Fibroblast of skin of right quadriceps (primary cell): Measurements from ENCODE around the gene LMO3.
"Not testable (repeated sequence)": the region's sequence is repeated elsewhere in the genome, so short reads cannot be mapped to it uniquely, and the experiment has no call there.

ENCODE experiments used
- DNase-seq: peaks from one replicate; pipeline ENCODE4 v3.0.0-alpha.2; 2013

The LMO3 gene

GRCh38 chr12:16537652-16538051, 68.3 kb downstream of the LMO3 start:
- not testable (repeated sequence) for DNase-seq

GRCh38 chr12:16531621-16532020, 74.3 kb downstream of the LMO3 start:
- no peak for DNase-seq

GRCh38 chr12:16530268-16530850, 75.6 kb downstream of the LMO3 start:
- no peak for DNase-seq

GRCh38 chr12:16526693-16527092, 79.3 kb downstream of the LMO3 start:
- DNase-seq: peak; percentile 77

DNA sequence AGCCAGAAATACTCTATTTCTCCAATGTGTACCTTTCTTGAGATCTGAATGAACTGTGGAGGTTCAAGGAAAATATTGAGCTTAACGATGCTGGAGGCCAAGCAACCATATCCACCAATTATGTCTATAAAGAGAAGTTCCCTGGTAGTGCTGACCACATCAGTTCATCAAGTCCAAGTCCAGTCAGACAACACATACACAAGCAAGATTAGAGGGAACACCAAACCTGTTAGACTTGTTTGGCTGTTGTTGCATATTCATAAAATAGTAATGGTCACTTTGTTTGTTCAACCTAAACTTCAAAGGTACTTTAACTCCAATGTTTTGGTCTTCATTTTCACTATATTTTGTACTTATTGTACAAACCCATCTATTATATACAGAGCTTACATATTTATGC, 81.6 kb downstream of the LMO3 start:
- DNase-seq: no peak

DNA sequence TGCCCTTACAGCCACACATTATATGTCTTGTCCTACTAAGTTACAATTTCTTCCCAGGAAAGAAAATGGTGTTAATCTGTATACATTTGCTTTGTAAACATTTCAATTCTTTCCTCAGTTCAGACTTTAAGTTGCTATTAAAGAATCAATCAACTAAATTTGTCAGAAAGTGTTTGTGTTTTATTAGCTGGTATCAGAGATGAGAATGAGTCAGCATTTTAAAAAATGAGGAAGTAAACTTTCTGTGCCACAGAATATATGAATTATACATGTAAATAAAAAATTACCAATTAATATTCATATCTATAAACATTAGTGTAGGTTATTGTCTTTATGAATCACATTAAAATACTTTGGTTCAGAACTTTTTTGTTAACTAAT, 82.0 kb downstream of the LMO3 start:
- DNase-seq: no peak

DNA sequence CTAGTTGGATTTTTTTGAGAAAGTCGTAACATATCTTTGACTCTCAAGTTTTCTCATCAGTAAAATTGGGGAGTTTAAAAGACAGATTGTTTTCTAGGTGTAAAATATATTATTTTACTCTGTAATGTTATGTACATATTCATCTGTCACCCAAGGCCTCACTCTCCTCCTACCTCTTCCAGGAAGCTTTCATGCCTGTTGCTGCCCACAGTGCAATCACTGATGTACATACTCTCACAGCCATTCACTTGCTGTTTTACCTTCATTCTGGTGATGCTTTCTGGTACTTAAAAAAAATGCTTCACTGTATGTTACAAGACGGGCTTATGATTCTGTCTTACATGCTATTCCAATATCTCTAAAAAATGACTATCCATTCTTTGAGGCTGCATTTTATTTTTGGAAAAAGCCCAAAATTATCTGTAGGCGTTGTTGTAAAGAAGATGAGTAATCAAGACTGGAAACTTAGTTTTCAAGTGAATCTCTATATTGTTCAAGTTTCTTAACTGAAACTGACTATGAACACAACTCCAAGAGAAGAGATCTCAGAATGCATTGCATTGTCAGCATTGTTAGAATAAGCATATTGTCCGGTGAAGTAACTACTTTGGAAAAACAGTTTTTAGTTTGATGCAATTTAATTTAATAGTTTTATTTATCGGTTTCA, 82.5 kb downstream of the LMO3 start:
- no peak for DNase-seq

GRCh38 chr12:16520328-16520727, 85.6 kb downstream of the LMO3 start:
- DNase-seq: no peak

GRCh38 chr12:16515666-16516065, 90.3 kb downstream of the LMO3 start:
- peak; percentile 4 for DNase-seq

DNA sequence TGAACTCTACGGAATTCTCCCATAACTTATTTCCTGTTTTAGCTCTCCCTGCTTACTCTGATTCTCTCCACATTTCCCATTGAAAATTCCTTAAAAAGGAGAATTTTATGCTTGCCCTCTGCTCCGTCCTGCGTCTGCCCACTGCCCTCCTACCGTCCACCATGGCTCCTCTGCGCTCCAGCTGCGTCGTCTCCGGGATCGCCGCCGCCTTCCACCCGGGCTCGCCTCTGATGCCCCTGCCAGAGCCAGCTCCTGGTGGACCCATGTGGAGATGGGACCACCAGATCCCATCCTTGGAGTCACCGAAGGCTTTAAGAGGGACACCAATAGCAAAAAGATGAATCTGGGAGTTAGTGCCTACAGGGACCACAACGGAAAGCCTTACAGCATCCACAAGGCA, 92.7 kb downstream of the LMO3 start:
- DNase-seq: no peak

DNA sequence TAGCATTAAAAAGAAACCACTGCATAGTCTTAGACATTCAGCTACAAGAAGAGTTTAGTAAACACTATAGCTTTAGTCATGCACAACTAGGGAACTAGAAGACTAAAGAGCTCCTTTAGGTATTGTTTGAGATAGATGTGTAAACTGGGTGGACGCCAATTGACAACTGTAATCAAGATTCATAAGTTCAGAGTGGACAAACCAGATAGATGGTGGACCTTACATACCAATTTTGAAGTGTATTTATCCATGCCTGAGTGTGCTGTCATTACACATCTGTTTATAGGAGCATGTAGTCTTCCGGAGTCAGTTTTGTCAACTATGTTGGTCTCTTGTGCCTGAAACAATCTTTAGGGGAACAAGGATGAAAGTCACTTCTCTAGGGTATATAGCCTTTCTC, 96.6 kb downstream of the LMO3 start:
- DNase-seq: no peak

GRCh38 chr12:16506394-16506793, 99.6 kb downstream of the LMO3 start:
- no peak for DNase-seq

GRCh38 chr12:16504200-16504599, 101.8 kb downstream of the LMO3 start:
- no peak for DNase-seq

GRCh38 chr12:16499611-16500010, 106.4 kb downstream of the LMO3 start:
- DNase-seq: no peak
